Measurements from ENCODE around the gene MARCHF2.
"Not testable (repeated sequence)": the region's sequence is repeated elsewhere in the genome, so short reads cannot be mapped to it uniquely, and the experiment has no call there.

Gene MARCHF2

DNA sequence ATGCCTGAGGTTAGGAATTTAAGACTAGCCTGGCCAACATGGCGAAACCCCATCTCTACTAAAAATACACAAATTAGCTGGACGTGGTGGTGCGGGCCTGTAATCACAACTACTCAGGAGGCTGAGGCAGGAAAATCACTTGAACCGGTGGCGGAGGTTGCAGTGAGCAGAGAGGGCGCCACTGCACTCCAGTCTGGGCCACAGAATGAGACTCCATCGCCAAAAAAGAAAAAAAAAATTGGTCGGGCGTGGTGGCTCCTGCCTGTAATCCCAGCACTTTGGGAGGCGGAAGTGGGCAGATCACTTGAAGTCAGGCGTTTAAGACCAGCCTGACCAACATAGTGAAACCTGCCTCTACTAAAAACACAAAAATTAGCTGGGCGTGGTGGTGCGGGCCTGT, 2.4 kb upstream of the MARCHF2 start:
- not testable (repeated sequence) for DNase-seq (ENCODE audit: low read depth, low spot score)

DNA sequence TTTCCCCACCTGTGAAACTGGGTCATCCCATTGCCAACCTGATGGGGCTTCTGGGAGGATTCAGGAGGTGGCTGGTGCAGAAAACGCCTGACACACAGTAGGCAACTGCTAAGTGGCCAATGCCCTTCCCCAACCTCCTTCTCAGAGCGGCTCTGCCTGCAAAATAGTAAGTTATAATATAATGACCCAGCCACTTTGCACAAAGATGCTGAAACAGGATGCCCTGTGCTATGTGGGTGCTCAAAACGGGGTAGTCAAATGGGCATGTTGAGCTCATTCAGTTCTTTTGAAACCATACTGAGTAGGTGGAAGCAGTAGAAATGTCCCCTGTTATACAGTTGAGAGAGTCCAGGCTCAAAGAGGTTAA, 507 bp downstream of the MARCHF2 start:
- DNase-seq (ENCODE audit: low read depth, low spot score), result no peak

DNA sequence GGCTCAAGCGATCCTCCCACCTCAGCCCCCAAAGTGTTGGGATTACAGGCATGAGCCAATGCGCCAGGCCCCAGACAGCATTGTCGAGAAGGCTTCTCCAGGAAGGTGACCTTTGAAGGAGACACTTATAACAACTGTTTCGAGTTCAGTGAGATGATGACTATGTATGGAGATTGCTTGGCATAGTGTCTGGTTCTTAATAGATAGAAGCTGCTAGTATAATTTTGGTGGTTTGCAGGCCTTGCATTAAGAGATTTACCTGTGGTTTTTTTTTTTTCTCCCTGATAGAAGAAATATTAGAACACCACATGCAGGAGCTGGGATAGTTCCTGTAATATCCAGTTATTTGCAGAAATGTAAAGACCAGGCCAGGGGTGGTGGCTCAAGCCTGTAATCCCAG, 3.7 kb downstream of the MARCHF2 start:
- DNase-seq (ENCODE audit: low read depth, low spot score), result no peak

DNA sequence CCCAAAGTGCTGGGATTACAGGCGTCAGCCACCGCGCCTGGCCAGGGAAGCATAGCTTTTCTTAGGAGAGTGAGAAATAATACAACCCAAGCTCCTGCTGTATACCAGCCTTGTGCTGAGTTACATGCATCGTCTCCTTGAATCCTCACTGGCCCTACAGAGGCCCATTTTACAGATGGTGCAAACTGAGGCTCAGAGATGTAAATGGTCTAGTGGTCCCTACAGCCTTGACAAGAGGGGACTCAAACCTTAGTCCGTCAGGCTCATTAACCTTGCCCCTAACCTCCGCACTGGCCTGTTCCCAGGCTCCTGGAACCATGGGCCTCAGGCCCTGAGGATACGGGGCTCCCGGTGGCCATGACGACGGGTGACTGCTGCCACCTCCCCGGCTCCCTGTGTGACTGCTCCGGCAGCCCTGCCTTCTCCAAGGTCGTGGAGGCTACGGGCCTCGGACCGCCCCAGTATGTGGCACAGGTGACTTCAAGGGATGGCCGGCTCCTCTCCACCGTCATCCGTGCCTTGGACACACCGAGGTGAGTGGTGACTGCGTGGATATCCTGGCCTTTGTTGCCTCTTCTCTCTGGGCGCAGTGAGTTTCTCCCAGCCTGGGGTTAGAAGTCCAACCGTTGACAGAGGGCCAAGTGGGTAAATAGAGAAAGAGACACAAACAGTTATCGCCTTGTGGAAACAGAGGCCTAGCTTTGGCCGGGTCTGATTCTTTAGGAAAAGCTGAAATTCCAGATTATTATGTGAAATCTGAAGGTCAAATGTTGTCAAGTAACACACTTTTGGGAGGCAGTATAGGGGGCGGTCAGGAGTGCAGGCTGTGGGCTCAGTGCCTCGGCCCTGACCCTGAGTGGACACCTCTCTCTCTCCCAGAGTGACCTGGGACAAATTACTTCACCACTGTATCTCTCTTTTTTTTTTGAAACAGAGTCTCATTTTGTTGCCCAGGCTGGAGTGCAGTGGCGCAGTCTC, 8.7 kb downstream of the MARCHF2 start:
- DNase-seq (ENCODE audit: low read depth, low spot score), result no peak

DNA sequence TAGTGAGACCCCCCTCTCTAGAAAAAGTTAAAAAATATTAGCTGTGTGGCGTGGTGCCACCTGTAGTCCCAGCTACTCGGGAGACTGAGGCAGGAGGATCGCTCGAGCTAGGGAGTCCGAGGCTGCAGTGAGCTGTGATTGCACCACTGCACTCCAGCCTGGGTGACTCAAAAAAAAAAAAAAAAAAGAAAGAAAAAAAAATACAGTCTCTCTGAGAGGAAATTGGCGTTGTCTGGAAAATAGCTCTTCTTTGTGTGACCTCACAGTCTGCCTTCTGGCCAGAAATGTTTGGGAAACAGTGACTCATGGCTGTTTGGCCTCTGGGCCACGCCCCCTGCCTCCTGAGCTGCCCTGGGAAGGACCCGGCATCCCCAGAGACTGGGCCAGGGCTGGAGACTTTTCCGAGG, 10.7 kb downstream of the MARCHF2 start:
- peak; percentile 72 for DNase-seq (ENCODE audit: low read depth, low spot score)

DNA sequence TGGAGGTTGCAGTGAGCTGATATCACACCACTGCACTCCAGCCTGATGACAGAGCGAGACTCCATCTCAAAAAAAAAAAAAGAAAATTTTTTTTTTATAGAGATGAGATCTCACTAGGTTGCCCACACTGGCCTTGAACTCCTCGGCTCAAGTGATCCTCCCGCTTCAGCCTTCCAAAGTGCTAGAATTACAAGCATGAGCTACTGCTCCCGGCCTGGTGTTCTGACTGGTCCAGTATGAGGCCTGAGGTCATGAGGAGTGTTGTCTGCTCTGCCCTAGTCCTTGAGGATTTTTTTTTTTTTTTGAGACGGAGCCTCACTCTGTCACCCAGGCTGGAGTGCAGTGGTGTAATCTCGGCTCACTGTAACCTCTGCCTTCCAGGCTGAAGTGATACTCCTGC, 12.2 kb downstream of the MARCHF2 start:
- DNase-seq (ENCODE audit: low read depth, low spot score), result not testable (repeated sequence)

DNA sequence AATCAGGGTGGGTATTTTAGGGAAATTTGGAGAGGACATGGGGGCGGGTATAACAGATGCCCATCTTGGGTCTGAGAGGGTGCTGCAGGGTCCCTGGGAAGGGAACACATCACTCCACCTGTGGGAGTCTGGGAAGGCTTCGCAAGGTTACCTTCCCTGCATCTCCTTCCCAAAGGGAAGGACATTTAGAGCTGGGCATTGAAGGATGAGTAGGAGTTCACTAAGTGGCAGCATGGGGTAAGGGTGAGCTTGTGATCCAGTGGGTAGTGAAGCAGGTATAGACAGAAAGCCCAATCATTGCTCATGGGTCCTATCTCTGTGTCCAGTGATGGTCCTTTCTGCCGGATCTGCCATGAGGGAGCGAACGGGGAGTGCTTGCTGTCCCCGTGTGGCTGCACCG, 13.2 kb downstream of the MARCHF2 start:
- no peak for DNase-seq (ENCODE audit: low read depth, low spot score)

DNA sequence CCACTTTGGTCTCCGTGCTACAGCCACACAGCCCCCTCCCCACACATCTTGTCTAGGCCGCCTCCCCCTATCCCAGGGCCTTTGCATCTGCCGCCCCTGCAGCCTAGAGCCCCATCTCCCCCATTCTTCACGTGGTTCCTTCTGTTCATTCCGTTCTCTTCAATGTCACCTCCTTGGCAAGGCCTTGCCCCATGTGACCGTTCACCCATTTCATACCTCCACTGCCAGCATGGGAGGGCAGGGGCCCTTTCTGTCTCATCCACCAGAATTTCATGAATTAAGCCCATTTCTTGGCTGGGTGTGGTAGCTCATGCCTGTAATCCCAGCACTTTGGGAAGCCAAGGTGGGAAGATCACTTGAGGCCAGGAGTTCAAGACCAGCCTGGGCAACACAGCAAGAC, 15.9 kb downstream of the MARCHF2 start:
- DNase-seq (ENCODE audit: low read depth, low spot score), result no peak

DNA sequence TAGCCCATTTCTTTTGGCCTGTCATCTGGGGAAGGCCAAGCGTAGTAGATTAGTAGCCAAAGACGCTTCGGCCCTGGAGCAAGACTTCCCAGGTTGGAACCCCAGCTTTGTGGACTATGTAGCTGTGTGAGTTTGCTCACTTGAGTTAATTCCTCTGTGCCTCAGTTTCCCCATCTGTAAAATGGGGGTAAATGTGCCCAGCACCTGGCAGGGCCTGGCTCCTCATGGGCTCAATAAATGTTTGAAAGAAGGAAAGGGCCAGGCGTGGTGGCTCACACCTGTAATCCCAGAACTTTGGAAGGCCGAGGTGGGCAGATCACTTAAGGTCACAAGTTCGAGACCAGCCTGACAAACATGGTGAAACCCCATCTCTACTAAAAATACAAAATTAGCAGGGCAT, 16.7 kb downstream of the MARCHF2 start:
- DNase-seq (ENCODE audit: low read depth, low spot score), result no peak

DNA sequence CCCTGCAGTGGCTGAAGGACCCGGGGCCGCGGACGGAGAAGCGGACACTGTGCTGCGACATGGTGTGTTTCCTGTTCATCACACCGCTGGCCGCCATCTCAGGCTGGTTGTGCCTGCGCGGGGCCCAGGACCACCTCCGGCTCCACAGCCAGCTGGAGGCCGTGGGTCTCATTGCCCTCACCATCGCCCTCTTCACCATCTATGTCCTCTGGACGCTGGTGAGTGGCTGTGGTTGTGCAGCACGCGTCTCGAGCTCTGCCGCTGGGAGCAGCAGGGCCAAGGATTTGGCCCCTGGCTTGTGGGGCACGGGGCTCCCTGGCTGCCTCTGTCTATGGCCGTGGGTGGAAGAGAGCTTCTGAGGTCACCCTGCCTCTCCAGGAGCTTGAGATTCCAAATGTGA, 17.5 kb downstream of the MARCHF2 start:
- DNase-seq (ENCODE audit: low read depth, low spot score), result no peak

DNA sequence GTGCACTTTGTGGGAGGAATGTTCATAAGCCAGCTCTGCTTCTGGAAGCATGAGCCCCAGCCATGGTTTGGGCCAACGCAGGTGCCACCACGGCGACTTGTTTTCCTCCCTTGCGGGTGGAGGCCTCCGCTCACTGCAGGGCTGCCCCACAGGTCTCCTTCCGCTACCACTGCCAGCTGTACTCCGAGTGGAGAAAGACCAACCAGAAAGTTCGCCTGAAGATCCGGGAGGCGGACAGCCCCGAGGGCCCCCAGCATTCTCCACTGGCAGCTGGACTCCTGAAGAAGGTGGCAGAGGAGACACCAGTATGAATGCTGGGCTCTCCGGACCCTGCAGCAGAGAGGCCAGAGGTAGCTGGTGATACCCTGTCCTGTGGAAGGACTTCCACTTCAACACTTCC, 25.1 kb downstream of the MARCHF2 start:
- no peak for DNase-seq (ENCODE audit: low read depth, low spot score)

DNA sequence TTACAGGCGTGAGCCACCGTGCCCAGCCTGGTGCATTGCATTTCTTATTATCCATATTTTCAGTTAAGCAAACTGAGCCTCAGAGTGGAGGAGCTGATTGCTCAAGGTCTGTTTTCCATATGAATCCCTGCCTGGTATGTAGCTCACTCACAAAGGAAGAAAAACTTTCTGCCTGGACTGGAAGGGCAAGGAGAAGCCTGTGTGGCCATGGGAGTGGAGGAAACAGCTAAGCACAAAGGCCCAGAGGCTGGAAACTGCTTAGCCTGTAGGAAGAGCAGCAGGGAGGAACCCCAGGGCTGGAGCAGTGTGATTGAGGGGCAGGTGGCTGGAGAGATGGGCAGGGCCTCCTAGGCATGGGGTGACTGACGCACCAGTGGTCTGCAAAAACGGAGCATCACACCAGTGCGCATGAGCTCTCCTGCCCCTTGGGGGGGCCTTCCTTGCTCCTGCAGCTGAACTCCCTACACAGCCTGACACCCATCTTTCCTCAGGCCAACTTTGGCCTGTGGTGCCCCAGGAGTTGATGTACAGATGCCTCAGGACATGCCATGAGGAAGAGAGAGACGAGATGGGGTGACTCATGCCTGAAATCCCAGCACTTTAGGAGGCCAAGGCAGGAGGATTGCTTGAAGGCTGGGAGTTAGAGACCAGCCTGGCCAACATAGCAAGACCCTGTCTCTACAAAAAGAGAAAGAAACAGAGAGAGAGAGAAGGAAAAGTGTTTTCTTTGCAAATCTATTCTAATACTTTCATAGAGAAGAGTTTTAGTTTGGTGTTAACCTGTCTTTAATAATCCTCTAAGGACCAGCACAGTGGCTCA, 28.8 kb downstream of the MARCHF2 start:
- DNase-seq (ENCODE audit: low read depth, low spot score), result no peak

DNA sequence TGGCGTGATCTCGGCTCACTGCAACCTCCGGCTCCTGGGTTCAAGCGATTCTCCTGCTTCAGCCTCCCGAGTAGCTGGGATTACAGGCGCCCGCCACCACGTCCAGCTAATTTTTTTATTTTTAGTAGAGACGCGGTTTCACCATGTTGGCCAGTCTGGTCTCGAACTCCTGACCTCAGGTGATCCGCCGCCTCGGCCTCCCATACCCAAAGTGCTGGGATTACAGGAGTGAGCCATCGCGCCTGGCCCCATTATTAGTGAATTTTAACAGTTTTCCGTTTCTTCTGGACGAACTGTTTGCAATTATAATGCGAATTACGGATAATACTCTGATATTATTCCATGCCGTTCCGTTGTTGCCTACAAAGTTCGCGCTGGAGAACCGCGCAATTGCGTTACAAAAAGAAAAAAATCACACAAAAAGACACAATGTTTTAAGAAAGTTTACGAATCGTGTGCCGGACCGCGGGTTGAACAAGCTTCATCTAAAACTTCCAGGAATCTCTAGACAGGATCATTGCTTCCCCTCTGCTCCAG, 31.1 kb downstream of the MARCHF2 start:
- DNase-seq (ENCODE audit: low read depth, low spot score), result not testable (repeated sequence)

DNA sequence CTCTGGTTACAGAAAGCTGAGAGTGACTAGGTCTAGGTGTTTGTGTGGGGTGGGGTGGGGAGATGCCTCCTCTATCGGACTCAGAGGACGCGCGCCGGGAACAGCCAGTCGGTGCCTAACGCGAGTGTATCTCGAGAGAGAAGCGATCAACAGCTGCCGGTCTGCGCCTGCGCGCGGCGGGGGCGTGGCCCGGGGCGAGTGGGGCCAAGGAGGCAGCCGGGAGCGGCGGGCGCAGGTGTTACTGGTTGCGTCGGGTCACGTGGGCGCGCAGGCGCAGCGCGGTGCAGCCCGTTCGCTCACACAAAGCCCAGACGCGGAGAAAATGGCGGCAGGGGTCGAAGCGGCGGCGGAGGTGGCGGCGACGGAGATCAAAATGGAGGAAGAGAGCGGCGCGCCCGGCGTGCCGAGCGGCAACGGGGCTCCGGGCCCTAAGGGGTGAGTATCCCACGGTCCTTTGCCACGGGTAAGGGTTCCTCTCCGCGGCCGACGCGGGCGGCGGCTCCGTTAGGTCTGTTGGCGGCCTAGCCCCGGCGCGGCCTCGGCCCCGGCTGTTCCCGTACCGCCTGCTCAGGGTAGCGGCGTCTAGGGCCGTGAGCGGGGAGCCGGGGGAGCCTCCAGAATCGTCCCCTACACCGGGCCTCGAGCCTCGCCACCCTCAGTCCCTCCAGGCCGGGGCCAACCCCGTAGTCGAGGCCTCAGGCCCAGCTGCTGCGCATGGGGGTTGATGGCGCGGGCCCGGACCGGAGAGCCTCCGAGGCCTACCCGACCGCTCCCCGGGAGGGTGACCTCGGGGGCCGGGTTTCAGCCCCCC, 31.8 kb downstream of the MARCHF2 start, which contains the start of gene HNRNPM:
Gene HNRNPM, plus strand, starts transcription at position 299 of the 811 bp plus-strand sequence. Its CDS starts 24 bp downstream, at position 323.
- peak; percentile 88 for DNase-seq (ENCODE audit: low read depth, low spot score)

DNA sequence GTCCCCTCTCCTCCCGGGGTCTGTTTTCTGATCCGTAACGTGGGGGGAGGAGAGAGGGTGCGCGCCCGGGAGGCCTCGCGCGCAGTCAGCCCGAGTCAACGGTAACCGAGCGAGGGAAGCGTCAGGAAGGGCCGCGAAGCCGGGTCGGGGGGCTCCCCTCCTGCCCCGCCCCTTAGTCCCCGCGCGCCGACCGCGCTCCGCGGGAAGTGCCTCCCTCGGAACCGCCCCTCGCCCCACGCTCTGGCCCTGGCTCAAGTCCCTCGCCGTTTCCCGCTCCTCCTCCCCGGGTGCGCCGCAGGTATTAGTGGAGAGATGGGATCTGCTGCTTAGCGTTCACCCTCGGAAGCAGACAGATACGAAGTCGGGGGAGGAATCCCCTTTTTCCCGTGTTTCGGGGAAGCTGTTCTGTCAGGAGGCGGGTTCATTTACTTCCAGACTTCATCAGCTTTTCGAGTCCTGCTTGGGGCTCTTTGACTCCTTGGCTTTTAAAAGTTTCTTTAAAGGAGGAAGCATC, 32.4 kb downstream of the MARCHF2 start:
- no peak for DNase-seq (ENCODE audit: low read depth, low spot score)

DNA sequence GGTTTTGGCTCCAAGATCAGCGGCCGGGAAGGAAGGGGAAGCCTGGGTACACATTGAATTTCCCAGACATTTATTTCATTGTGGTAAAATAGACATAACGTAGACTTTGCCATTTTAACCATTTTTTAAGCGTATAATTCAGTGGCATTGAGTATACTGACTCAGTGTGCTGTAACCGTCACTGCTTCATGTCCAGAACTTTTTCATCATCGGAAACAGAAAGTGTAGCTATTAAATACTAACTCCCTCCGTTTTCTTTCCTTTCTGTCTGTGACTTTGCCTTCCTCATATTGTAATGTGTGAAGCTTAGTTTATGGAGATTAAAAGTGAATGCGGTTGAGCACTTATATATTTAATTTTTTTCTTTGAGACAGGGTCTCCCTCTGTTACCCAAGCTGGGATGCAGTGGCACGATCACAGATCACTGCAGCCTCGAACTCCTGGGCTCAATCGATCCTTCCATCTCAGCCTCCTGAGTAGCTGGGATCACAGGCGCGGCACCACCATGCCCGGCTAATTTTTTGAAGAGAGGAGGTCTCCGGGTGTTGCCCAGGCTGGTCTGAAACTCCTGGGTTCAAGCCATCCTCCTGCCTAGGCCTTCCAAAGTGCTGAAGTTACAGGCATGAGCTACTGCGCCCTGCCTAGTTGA, 33.1 kb downstream of the MARCHF2 start:
- DNase-seq (ENCODE audit: low read depth, low spot score), result no peak

DNA sequence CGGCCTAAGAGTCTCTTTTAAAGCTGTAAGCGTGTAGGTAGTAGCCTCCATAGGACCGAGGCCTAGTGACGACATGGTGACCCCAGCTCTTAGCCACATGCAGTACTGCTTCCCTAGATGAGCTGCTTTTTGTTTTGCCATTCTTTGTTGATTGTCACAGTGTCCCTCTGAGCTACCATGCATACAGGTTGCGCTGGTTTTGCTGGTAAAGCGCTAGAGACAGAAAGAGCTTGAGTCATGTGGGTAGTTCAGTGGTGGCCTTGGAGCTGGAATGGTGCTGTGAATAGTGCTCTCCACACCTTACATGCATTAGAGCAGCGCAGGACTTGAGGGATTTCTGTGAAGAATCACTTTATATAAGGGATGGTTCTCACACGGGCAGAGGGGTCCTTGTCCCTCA, 36.7 kb downstream of the MARCHF2 start:
- DNase-seq (ENCODE audit: low read depth, low spot score), result no peak

DNA sequence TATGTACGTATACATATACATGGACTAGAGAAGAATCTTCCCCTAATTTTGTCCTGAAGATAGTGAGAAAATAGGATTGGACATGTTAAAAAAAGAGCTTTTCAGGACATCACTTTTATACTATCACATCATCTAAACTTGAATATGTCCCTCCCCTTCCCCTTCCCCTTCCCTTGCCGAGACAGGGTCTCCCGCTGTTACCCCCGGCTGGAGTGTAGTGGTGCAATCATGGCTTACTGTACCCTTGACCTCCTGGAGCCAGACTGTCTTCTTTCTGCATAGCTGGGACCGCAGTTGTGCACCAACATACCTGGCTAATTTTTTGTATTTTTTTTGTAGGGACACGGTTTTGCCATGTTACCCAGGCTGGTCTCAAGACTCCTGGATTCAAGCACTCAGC, 38.3 kb downstream of the MARCHF2 start:
- DNase-seq (ENCODE audit: low read depth, low spot score), result no peak

DNA sequence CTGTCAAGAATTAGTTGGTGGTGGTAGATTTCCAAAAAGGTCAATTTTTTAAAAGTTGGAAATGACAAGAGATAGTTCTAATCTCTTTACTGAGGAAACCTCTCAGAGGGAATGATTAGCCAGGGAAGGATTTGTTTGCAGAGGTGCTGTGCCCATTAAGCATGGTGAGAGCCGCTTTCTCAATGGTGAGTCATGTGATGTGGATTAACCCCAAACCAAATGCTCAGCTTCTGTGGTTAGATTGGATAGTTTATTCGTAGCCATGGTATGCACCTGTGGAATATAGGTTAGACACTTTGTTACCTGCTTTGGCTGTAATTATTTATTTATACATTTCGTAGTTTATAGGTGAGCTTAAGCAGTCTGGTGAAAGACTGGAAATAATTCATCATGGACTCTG, 38.8 kb downstream of the MARCHF2 start:
- DNase-seq (ENCODE audit: low read depth, low spot score), result no peak

DNA sequence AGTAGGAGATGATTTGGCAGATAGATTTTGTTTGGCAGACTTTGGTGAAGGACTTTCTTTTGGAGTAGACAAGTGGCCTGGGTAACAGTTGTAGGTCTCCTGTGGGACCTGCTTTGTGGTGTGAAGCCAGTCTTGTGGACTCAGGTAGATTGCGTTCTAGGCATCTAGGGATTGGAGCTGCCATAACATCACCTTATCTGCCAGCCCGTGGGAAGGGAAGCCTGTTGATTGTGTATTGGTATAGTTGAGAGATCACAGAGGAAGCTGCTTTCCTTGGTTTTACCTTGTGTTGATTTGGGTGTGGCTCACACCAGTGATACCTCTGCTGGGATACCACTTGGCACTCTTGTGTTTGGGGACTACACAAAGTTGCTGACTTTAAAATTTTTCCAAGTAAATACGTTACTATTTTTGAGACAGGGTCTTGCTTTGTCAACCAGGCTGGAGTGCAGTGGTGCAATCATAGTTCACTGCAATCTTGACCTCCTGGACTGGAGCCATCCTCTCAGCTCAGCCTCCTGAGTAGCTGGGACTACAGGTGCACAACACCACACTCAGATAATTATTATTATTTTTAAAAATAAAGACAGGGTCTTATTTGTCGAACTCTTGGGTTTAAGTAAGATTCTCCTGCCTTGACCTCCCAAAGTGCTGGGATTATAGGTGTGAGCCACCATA, 39.5 kb downstream of the MARCHF2 start:
- no peak for DNase-seq (ENCODE audit: low read depth, low spot score)

Measured in brain pericyte (primary cell).